Activated T-cell treated with anti-CD3 and anti-CD28 coated beads, Interleukin-2, amount 50 U/mL, for 24 hours (primary cell): ENCODE measurements around the gene GNA15.
"Not testable (repeated sequence)": the region's sequence is repeated elsewhere in the genome, so short reads cannot be mapped to it uniquely, and the experiment has no call there.

Experiments used
- DNase-seq: peaks from one replicate; pipeline ENCODE4 v3.0.0-alpha.2; 2020
- H3K27ac Mint-ChIP-seq: 2 replicates; pipeline ENCODE4 v1.8.0; 2020; ENCODE audit warnings: mild to moderate bottlenecking, mixed read lengths
- H3K27me3 Mint-ChIP-seq: 2 replicates; pipeline ENCODE4 v1.8.0; 2020; ENCODE audit warnings: mixed read lengths
- H3K36me3 Mint-ChIP-seq: 2 replicates; pipeline ENCODE4 v1.8.0; 2020; ENCODE audit warnings: low read depth, mixed read lengths
- H3K4me1 Mint-ChIP-seq: 2 replicates; pipeline ENCODE4 v1.8.0; 2020; ENCODE audit warnings: low read depth, mixed read lengths
- H3K4me3 Mint-ChIP-seq: 2 replicates; pipeline ENCODE4 v1.8.0; 2020; ENCODE audit warnings: mild to moderate bottlenecking, moderate library complexity, mixed read lengths
- H3K9me3 Mint-ChIP-seq: 2 replicates; pipeline ENCODE4 v1.8.0; 2020; ENCODE audit warnings: mixed read lengths

Gene GNA15, protein sequence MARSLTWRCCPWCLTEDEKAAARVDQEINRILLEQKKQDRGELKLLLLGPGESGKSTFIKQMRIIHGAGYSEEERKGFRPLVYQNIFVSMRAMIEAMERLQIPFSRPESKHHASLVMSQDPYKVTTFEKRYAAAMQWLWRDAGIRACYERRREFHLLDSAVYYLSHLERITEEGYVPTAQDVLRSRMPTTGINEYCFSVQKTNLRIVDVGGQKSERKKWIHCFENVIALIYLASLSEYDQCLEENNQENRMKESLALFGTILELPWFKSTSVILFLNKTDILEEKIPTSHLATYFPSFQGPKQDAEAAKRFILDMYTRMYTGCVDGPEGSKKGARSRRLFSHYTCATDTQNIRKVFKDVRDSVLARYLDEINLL

DNA sequence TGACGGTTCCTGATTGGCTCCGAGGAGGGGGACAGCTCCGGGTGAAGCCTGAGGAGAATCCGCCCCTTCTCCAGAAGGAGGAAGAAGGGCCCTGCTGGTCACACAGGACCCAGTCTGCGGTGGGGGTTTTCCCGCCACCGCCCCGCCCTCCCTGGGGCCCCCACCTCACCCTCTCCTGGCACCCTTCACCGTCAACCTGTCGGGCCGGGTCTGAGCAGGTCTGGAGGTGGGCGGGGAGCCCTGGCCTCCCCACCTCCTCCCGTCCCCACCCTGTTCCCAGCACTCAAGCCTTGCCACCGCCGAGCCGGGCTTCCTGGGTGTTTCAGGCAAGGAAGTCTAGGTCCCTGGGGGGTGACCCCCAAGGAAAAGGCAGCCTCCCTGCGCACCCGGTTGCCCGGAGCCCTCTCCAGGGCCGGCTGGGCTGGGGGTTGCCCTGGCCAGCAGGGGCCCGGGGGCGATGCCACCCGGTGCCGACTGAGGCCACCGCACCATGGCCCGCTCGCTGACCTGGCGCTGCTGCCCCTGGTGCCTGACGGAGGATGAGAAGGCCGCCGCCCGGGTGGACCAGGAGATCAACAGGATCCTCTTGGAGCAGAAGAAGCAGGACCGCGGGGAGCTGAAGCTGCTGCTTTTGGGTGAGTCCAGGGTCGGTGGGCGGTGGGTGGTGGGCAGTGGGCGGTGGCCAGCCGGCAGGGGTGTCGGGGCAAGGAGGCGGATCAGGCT, at the start of gene GNA15:
GNA15 (plus strand) TSS at position 73 of the 723 bp plus-strand sequence; CDS start at position 491, 418 bp downstream.
- no peaks in the 10 kb centered on the region for H3K36me3 Mint-ChIP-seq
- H3K9me3 Mint-ChIP-seq: peaks cover 2% of the 10 kb centered on the region
- H3K4me1 Mint-ChIP-seq: peaks cover 43% of the 10 kb centered on the region
- H3K4me3 Mint-ChIP-seq: peak within 1 kb of the TSS; percentile 71
- peaks cover 14% of the 10 kb centered on the region for H3K27me3 Mint-ChIP-seq
- peak; percentile 55 for DNase-seq
- H3K27ac Mint-ChIP-seq: peak within 1 kb of the TSS; percentile 55

GRCh38 chr19:3087769-3088168, 48.1 kb upstream of the GNA15 start:
- Mint-ChIP-seq H3K9me3 (no peaks in the 10 kb centered on the region), H3K4me3 (no peak overlapping the region), H3K36me3 (no peaks in the 10 kb centered on the region), H3K4me1 (no peaks in the 10 kb centered on the region), H3K27ac (no peak overlapping the region), H3K27me3 (no peaks in the 10 kb centered on the region)
- no peak for DNase-seq

DNA sequence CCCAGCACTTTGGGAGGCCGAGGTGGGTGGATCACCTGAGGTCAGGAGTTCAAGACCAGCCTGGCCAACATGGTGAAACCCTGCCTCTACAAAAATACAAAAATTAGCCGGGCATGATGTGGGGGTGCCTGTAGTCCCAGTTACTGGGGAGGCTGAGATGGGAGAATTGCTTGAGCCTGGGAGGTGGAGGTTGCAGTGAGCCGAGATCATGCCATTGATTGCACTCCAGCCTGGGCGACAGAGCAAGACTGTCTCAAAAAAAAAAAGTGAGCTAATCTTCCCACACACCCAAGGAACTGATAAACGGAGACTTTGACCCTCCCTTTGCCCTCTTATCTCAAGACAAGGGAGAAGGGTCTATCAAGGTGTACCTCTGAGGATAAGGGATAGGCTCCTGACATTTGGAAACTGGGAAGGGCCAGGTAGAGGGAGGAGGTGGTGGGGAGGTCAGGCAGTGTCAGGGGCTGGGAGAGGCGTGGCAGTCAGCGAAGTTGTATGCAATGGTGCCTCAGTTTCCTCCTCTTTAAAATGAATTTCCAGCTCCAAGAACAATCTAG, 46.5 kb upstream of the GNA15 start:
- H3K4me3 Mint-ChIP-seq, DNase-seq, H3K36me3 Mint-ChIP-seq, H3K4me1 Mint-ChIP-seq, H3K9me3 Mint-ChIP-seq, H3K27ac Mint-ChIP-seq, H3K27me3 Mint-ChIP-seq: not testable (repeated sequence)

DNA sequence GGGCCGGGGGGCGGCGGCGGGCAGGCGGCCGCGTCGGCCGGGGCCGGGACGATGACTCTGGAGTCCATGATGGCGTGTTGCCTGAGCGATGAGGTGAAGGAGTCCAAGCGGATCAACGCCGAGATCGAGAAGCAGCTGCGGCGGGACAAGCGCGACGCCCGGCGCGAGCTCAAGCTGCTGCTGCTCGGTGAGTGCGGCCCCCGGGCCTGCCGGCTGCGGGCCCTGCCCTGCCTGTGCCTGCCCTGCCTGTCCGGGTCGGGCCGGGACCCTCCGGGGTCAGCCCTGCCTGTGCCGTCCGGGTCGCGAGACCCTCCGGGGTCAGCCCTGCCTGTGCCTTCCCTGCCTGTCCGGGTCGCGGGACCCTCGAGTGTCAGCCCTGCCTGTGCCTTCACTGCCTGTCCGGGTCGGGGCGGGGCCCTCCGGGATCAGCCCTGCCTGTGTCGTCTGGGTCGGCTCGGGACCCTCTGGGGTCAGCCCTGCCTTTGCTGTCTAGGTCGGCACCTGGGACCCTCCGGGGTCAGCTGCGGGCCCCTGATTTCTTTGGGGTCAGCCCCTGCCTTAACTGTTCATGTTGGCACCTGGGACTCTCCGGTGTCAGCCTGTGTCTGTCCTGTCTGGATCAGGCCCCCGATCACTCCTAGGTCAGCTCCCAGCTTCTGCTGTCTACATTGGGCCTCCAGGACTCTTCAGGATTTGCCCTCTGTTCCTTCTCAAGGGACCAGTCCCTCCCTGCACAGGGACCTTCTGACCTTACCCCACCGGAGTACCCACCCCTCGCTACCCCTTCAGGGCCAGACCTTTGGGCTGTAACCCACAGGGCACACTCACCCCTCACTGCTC, 41.0 kb upstream of the GNA15 start:
- Mint-ChIP-seq H3K27me3 (peaks cover 12% of the 10 kb centered on the region), H3K9me3 (no peaks in the 10 kb centered on the region), H3K36me3 (no peaks in the 10 kb centered on the region), H3K27ac (peak overlapping the region; percentile 33), H3K4me3 (peak overlapping the region; percentile 78), H3K4me1 (peaks cover 27% of the 10 kb centered on the region)
- peak; percentile 57 for DNase-seq

DNA sequence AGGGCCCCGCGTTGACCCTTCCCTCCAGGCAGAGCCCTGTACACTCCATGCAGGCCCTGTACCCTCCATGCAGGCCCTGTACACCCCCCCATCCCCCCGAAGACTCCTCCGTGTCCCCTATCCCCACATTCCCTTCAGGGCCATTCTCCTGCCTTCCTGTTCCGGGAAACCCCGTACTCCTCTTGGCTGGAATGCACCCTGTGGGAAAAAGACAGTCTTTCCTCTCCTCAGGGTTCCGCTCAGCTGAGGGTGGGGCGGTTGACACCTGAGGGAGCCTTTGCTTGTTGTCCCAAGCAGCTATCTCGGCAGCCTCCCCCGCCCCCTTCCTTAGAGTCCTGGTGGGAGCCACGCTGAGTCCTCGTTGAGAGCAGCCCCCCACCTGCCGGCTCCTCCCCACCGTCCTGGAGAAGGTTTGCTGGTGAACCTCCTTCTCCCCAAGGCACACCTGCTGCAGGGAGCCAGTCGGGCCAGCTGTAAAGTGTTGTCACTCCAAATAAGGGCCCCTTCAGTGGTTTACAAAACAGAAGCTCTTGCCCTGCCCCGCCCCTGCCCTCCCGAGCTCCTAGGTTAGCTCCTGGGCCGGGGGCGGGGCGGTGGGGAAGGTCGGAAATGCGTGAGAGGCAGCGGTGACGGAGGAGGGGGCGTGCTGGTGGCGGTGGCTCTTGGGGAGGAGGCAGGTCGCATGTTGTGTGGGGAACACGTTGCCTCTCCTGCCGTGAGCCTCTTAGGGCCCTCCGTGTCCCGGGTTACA, 40.2 kb upstream of the GNA15 start:
- Mint-ChIP-seq H3K9me3 (no peaks in the 10 kb centered on the region), H3K4me3 (peak overlapping the region; percentile 78), H3K27ac (peak overlapping the region; percentile 33), H3K27me3 (peaks cover 14% of the 10 kb centered on the region), H3K36me3 (no peaks in the 10 kb centered on the region), H3K4me1 (peaks cover 28% of the 10 kb centered on the region)
- DNase-seq: peak; percentile 68

DNA sequence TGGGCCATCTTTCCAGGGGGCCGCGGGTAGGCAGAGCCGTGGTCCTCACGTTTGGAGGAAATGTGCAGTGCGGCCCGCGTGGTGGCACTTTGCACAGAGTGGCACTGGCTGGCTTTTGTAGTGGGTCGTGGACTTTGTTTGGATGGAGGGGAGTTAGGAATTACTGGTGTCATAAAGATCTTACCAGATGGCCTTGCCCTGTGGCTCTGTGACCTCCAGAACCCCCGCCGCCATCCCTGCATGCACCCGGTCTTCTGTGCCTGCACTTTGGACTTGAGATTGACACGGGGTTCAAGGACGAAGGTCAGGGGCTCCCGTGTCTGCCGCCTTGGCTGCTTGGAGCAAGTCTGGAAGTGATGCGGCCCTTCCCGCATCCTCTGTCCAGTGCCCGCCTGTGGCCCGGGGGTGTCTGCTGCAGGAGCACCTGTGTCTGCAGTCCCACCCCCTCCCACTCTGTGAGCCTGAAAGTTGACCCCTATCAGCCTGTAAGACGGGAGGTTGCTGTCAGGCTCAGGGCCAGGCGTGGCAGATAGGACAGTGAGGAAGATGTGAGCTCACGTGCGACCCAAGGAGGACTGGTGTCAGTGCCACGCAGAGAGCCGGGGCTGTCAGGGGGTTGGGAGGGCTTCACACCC, 39.4 kb upstream of the GNA15 start:
- DNase-seq: no peak
- Mint-ChIP-seq H3K27ac (no peak overlapping the region), H3K4me3 (peak overlapping the region; percentile 78), H3K36me3 (no peaks in the 10 kb centered on the region), H3K27me3 (peaks cover 14% of the 10 kb centered on the region), H3K9me3 (no peaks in the 10 kb centered on the region), H3K4me1 (peaks cover 28% of the 10 kb centered on the region)

DNA sequence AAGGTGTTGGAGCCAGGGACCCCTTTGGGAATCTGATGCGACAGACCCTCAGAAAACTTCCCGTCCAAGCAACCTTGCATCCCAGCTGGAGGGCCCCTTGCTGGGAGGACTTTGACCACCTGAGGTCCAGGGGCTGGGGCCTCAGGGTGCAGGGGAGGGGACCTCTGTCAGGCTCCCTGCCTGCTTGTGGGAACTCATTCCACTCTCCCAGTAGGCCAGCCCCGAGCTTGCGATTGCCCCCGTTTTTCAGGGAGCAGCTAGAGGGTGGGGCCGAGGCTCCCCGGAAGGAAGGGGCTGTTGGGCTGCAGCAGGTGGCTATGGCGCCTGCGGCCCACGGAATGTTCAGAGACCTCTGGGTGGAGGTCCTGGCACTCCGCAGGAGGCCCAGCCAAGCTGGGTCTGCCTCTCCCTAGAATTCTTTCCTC, 38.9 kb upstream of the GNA15 start:
- peaks cover 14% of the 10 kb centered on the region for H3K27me3 Mint-ChIP-seq
- no peak overlapping the region for H3K4me3 Mint-ChIP-seq
- no peak for DNase-seq
- H3K9me3 Mint-ChIP-seq: no peaks in the 10 kb centered on the region
- H3K36me3 Mint-ChIP-seq: no peaks in the 10 kb centered on the region
- H3K27ac Mint-ChIP-seq: no peak overlapping the region
- peaks cover 28% of the 10 kb centered on the region for H3K4me1 Mint-ChIP-seq

GRCh38 chr19:3097442-3097871, 38.4 kb upstream of the GNA15 start:
- Mint-ChIP-seq H3K27ac (no peak overlapping the region), H3K4me3 (no peak overlapping the region), H3K36me3 (no peaks in the 10 kb centered on the region), H3K27me3 (peaks cover 14% of the 10 kb centered on the region), H3K9me3 (no peaks in the 10 kb centered on the region), H3K4me1 (peaks cover 28% of the 10 kb centered on the region)
- DNase-seq: no peak

DNA sequence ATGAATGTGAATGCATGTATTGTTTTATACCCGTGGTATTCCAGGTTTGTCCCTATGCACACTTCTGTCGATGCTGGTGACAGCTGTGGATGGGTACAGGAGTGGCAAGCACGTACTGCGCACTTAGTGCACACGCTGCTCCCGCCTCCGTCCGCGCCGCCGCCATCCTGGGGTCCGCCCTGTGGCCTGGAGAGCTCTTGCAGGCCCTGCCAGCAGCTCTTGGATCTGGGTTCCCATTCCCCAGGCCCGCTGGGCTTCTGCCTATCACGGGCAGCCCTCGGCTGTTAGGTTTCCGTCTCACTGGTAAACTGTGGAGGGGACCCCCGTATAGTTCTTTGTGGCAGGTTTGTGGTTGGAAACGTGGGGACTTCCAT, 37.7 kb upstream of the GNA15 start:
- no peak overlapping the region for H3K4me3 Mint-ChIP-seq

DNA sequence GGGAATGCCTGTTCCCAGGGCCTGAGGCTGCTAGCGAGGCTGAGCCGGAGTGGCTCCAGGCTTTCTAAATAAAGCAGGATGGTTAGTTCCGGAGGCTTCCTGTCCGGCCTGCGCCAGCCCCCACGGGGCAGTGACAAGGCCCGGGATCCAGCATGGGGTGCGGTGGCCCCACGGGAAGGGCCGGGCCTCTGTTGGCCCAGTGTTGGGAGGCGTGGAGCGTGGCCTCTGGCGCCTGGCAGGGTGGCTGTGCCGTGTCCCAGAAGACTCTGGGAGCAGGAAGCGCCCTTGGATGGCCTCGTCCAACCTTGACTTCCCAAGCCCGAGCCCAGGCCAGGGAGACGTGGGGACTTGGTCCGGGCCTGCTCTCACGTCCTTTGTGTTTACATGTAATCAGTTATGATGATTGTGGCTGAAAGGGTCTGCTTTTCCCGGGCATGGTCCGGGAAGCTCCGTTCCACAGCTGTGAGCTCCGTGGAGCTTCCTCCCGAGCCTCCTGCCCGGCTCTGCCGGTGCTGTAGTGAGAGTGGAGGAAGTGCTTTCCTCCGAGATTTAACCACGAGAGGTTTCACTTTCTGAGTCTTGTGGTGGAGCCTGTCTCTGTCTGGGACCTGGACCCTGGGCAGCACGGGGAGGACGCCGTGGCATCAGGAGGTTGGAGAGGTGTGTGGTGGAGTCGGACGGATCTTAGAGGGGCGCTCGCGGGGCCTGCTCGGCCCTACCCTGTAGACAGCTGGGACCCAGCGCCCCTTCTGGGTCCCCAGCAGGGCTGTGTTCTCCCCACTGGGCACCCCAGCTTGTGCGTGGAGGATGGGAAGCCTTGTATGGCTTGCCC, 37.1 kb upstream of the GNA15 start:
- H3K27me3 Mint-ChIP-seq: peaks cover 14% of the 10 kb centered on the region
- no peak overlapping the region for H3K27ac Mint-ChIP-seq

More for the DNA sequence above, 37.7 kb upstream of the GNA15 start:
- peaks cover 28% of the 10 kb centered on the region for H3K4me1 Mint-ChIP-seq
- H3K36me3 Mint-ChIP-seq: no peaks in the 10 kb centered on the region
- no peak overlapping the region for H3K27ac Mint-ChIP-seq
- DNase-seq: no peak
- no peaks in the 10 kb centered on the region for H3K9me3 Mint-ChIP-seq
- H3K27me3 Mint-ChIP-seq: peaks cover 14% of the 10 kb centered on the region

GRCh38 chr19:3099347-3100145, 36.3 kb upstream of the GNA15 start:
- no peaks in the 10 kb centered on the region for H3K9me3 Mint-ChIP-seq
- H3K27me3 Mint-ChIP-seq: peaks cover 14% of the 10 kb centered on the region
- no peaks in the 10 kb centered on the region for H3K36me3 Mint-ChIP-seq
- H3K4me3 Mint-ChIP-seq: no peak overlapping the region
- no peak for DNase-seq
- peaks cover 34% of the 10 kb centered on the region for H3K4me1 Mint-ChIP-seq
- no peak overlapping the region for H3K27ac Mint-ChIP-seq

More for the DNA sequence above, 37.1 kb upstream of the GNA15 start:
- no peak for DNase-seq
- H3K4me1 Mint-ChIP-seq: peaks cover 30% of the 10 kb centered on the region
- no peaks in the 10 kb centered on the region for H3K36me3 Mint-ChIP-seq
- no peaks in the 10 kb centered on the region for H3K9me3 Mint-ChIP-seq
- peak overlapping the region; percentile 44 for H3K4me3 Mint-ChIP-seq

DNA sequence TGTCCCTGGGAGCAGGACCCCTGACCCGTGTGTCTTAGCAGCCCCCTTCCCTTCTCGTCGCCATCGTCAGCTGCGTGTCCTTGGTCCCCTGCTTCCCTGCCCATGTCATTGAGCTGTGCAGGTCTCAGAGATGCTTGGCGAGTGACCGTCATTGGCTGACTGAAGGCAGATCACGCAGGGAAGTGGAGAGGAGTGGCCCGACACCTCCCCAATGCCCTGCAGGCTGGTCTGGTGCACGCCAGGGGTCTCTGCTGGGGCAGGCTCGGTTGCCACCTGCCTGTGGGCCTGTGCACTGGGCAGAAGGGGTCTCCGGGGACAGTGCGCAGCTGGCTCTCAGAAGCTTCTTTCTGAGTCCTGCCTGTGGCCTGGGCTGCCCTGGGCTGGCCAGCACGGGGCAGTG, 35.5 kb upstream of the GNA15 start:
- DNase-seq: no peak
- H3K36me3 Mint-ChIP-seq: no peaks in the 10 kb centered on the region
- peaks cover 11% of the 10 kb centered on the region for H3K27me3 Mint-ChIP-seq
- H3K27ac Mint-ChIP-seq: no peak overlapping the region
- peaks cover 30% of the 10 kb centered on the region for H3K4me1 Mint-ChIP-seq
- H3K9me3 Mint-ChIP-seq: no peaks in the 10 kb centered on the region
- no peak overlapping the region for H3K4me3 Mint-ChIP-seq
